NCI-H2196 treated with DMSO at 0.1 percent for 48 hours (cell line): Measurements from ENCODE around the gene COX7C.
"Not testable (repeated sequence)": the region's sequence is repeated elsewhere in the genome, so short reads cannot be mapped to it uniquely, and the experiment has no call there.

Experiments
- DNase-seq: peaks from one replicate; lab custom pipeline; 2025; ENCODE audit not compliant: unreplicated experiment; lab: John Stamatoyannopoulos, UW

COX7C gene

GRCh38 chr5:86617756-86618576, at the start of gene COX7C:
Gene COX7C, plus strand, starts transcription at chr5:86617941. Its CDS starts 115 bp downstream, at chr5:86618056.
- DNase-seq, result peak; percentile 69

GRCh38 chr5:86569522-86570426, 48.0 kb upstream of the COX7C start:
- DNase-seq, result not testable (repeated sequence)

GRCh38 chr5:86570427-86571083, 47.2 kb upstream of the COX7C start:
- DNase-seq, result no peak

GRCh38 chr5:86571109-86571508, 46.6 kb upstream of the COX7C start:
- DNase-seq, result not testable (repeated sequence)

- DNase-seq, result no peak
Measured at GRCh38 chr5:86572825-86573517, 44.8 kb upstream of the COX7C start.

GRCh38 chr5:86579502-86579901, 38.2 kb upstream of the COX7C start:
- no peak for DNase-seq

GRCh38 chr5:86596476-86596875, 21.3 kb upstream of the COX7C start:
- DNase-seq, result no peak

- DNase-seq, result no peak
Measured at GRCh38 chr5:86605881-86606280, 11.9 kb upstream of the COX7C start.

GRCh38 chr5:86613455-86613854, 4.3 kb upstream of the COX7C start:
- no peak for DNase-seq

GRCh38 chr5:86617309-86617755, 409 bp upstream of the COX7C start:
- DNase-seq, result no peak

GRCh38 chr5:86623785-86624483, 6.2 kb downstream of the COX7C start:
- DNase-seq, result no peak

- no peak for DNase-seq
Measured at GRCh38 chr5:86625148-86625547, 7.4 kb downstream of the COX7C start.

- no peak for DNase-seq
Measured at GRCh38 chr5:86626149-86626548, 8.4 kb downstream of the COX7C start.

GRCh38 chr5:86631165-86631564, 13.4 kb downstream of the COX7C start:
- DNase-seq, result no peak

- no peak for DNase-seq
Measured at GRCh38 chr5:86640998-86641397, 23.3 kb downstream of the COX7C start.

- DNase-seq, result no peak
Measured at GRCh38 chr5:86644843-86645242, 27.1 kb downstream of the COX7C start.

- no peak for DNase-seq
Measured at GRCh38 chr5:86645885-86646284, 28.1 kb downstream of the COX7C start.

- no peak for DNase-seq
Measured at GRCh38 chr5:86646671-86647070, 28.9 kb downstream of the COX7C start.

GRCh38 chr5:86649832-86650505, 32.2 kb downstream of the COX7C start:
- no peak for DNase-seq

- not testable (repeated sequence) for DNase-seq
Measured at GRCh38 chr5:86660771-86661170, 43.0 kb downstream of the COX7C start.
